Lower leg skin (tissue), 3 donors: Measurements from ENCODE around the gene RHPN2.

Experiments
- POLR2A ChIP-seq, 2 donors: fragments of 450-650 bp; IDR thresholded peaks; one replicate each; pipeline ENCODE4 v1.6.1; 2016 to 2017; ENCODE audit warnings: antibody characterized with exemption in 2 of 2, mild to moderate bottlenecking in 1 of 2, moderate library complexity in 1 of 2
- TF ChIP-seq, protein P1 (sequence below), 3 donors: fragments of 450-650 bp; IDR thresholded peaks; one replicate each; pipeline ENCODE4 v1.5.1; 2016; ENCODE audit warnings: antibody characterized with exemption in 3 of 3, mild to moderate bottlenecking in 3 of 3, moderate library complexity in 2 of 3

DNA sequence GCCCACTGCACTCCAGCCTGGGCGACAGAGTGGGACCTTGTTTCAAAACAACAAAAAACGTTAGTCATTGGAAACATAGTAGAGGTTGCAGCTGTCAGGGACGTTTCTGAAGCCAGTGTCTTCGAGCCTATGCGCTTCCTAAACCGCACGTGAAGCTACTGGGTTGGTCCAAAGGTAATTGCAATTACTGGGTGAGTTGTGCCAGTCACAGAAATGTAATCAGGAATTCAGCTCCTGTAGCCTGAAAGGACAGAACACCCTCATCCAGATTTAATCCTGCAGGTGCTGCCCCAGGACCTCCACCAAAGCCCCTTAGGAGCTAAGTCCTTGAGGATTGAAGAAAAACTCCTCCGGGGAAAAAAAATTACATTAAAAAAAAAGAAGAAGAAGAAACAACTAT is 2.4 kb upstream of the RHPN2 start:
- TF ChIP-seq POLR2A (IDR thresholded peaks at IDR 0.05) = no peak
- TF ChIP-seq, protein P1, sequence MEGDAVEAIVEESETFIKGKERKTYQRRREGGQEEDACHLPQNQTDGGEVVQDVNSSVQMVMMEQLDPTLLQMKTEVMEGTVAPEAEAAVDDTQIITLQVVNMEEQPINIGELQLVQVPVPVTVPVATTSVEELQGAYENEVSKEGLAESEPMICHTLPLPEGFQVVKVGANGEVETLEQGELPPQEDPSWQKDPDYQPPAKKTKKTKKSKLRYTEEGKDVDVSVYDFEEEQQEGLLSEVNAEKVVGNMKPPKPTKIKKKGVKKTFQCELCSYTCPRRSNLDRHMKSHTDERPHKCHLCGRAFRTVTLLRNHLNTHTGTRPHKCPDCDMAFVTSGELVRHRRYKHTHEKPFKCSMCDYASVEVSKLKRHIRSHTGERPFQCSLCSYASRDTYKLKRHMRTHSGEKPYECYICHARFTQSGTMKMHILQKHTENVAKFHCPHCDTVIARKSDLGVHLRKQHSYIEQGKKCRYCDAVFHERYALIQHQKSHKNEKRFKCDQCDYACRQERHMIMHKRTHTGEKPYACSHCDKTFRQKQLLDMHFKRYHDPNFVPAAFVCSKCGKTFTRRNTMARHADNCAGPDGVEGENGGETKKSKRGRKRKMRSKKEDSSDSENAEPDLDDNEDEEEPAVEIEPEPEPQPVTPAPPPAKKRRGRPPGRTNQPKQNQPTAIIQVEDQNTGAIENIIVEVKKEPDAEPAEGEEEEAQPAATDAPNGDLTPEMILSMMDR (IDR thresholded peaks at IDR 0.05) = no peak
